PFSK-1 (cell line): ENCODE results near the gene KRT26.

Experiments
- POLR2AphosphoS5 ChIP-seq: IDR thresholded peaks from 2 replicates; pipeline ENCODE4 v1.6.1; 2012; ENCODE audit warnings: low read depth, mild to moderate bottlenecking, control low read depth, low read length, moderate library complexity
- TAF1 ChIP-seq: IDR thresholded peaks from 2 replicates; pipeline ENCODE4 v1.6.1; 2012; ENCODE audit warnings: low read length, control low read depth, borderline replicate concordance; ENCODE audit not compliant: insufficient read depth

DNA sequence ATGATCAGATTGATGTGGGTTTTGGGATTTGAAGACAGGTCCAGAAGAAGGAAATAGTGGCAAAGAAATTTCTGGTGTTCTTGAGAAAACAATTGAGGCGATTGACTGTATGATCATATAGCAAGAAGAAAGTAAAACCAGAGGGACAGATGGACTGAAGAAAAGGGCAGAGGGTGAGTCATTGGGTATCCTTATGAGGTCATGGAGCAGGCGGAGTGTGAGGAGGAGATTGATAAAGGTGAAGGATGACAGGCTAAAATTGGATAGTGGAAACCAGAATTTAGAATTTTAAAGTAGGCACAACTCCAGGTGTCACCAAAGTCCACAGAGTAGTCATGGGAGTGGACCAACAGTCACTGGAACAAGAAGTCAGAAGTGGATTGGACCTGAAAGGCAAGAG is 29.2 kb upstream of the KRT26 start:
- TF ChIP-seq POLR2AphosphoS5 (no peak), TAF1 (no peak)
